Neural crest cell (in vitro differentiated cells): ENCODE data around the gene TDRD12. TPM values are rescaled to one million over a fixed set of nuclear protein-coding genes. Genes with fewer than 3 reads are reported as not detected.
"Not testable (repeated sequence)": the region's sequence is repeated elsewhere in the genome, so short reads cannot be mapped to it uniquely, and the experiment has no call there.

Source experiments
- DNase-seq: peaks from one replicate; pipeline ENCODE4 v3.0.0; 2021; ENCODE audit warnings: low read depth, mixed read lengths, low spot score
- H3K27ac Mint-ChIP-seq: one replicate; pipeline ENCODE4 v1.8.0; 2021; ENCODE audit warnings: mild to moderate bottlenecking, mixed read lengths; ENCODE audit not compliant: unreplicated experiment
- H3K27me3 Mint-ChIP-seq: 2 replicates; pipeline ENCODE4 v1.8.0; 2021; ENCODE audit warnings: low read depth, mild to moderate bottlenecking, mixed read lengths
- H3K36me3 Mint-ChIP-seq: 2 replicates; pipeline ENCODE4 v1.8.0; 2021; ENCODE audit warnings: low read depth, mild to moderate bottlenecking, mixed read lengths
- H3K4me1 Mint-ChIP-seq: 2 replicates; pipeline ENCODE4 v1.8.0; 2021; ENCODE audit warnings: mixed read lengths
- H3K4me3 Mint-ChIP-seq: one replicate; pipeline ENCODE4 v1.8.0; 2021; ENCODE audit warnings: mild to moderate bottlenecking, mixed read lengths
- H3K9me3 Mint-ChIP-seq: 2 replicates; pipeline ENCODE4 v1.8.0; 2021; ENCODE audit warnings: mixed read lengths
- CTCF ChIP-seq: fragments of 200-600 bp; sonication (generic); conservative IDR thresholded peaks from 2 replicates; pipeline ENCODE4 v1.5.0; 2021; ENCODE audit warnings: antibody characterized with exemption, mild to moderate bottlenecking
- total RNA-seq: library from RNA; stranded (reverse); gene quantifications from 2 replicates; pipeline ENCODE4 v1.2.1, GENCODE V29; 2021

Gene TDRD12
- total RNA-seq, 1 donor from 2014 or later = 0.21 TPM

DNA sequence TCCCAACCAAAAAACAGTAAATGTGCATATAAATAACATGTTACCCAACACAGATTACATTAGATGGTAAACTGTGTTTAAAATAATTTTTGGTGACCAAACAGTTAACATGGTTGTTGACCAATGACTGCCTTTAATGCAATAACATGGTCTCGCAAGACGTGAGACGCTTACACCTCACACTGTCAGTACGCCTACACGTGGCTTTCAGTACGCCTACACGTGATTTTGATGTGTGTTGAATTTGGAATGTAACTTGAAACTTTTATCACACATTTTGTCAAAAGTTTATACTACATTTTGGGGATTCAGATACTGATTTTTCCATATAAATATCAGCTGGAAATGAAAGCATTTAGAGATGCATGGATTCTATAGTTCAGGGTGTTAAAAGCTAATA is 118.0 kb downstream of the TDRD12 start:
- no peak for TF ChIP-seq CTCF
- peaks cover 13% of the 10 kb centered on the region for H3K9me3 Mint-ChIP-seq
- no peaks in the 10 kb centered on the region for H3K4me1 Mint-ChIP-seq
- no peak overlapping the region for H3K4me3 Mint-ChIP-seq
- H3K36me3 Mint-ChIP-seq = peaks cover 15% of the 10 kb centered on the region
- no peak overlapping the region for H3K27ac Mint-ChIP-seq
- no peaks in the 10 kb centered on the region for H3K27me3 Mint-ChIP-seq
- DNase-seq = no peak

- no peak overlapping the region for H3K27ac Mint-ChIP-seq
- H3K4me1 Mint-ChIP-seq = no peaks in the 10 kb centered on the region
- H3K36me3 Mint-ChIP-seq = peaks cover 15% of the 10 kb centered on the region
- no peak for TF ChIP-seq CTCF
- no peak for DNase-seq
- H3K4me3 Mint-ChIP-seq = no peak overlapping the region
- peaks cover 13% of the 10 kb centered on the region for H3K9me3 Mint-ChIP-seq
- H3K27me3 Mint-ChIP-seq = no peaks in the 10 kb centered on the region
These were observed 122.5 kb downstream of the TDRD12 start for GRCh38 chr19:32842061-32842460.

GRCh38 chr19:32843716-32844245 is 124.2 kb downstream of the TDRD12 start:
- TF ChIP-seq CTCF = no peak
- H3K36me3 Mint-ChIP-seq = peaks cover 15% of the 10 kb centered on the region
- H3K4me1 Mint-ChIP-seq = no peaks in the 10 kb centered on the region
- no peaks in the 10 kb centered on the region for H3K27me3 Mint-ChIP-seq
- DNase-seq = no peak
- H3K9me3 Mint-ChIP-seq = peaks cover 13% of the 10 kb centered on the region
- no peak overlapping the region for H3K4me3 Mint-ChIP-seq
- H3K27ac Mint-ChIP-seq = no peak overlapping the region

- H3K27me3 Mint-ChIP-seq, DNase-seq, H3K9me3 Mint-ChIP-seq, H3K4me1 Mint-ChIP-seq, H3K36me3 Mint-ChIP-seq, H3K27ac Mint-ChIP-seq, H3K4me3 Mint-ChIP-seq: not testable (repeated sequence)
These were observed 128.5 kb downstream of the TDRD12 start for GRCh38 chr19:32848035-32848434.

DNA sequence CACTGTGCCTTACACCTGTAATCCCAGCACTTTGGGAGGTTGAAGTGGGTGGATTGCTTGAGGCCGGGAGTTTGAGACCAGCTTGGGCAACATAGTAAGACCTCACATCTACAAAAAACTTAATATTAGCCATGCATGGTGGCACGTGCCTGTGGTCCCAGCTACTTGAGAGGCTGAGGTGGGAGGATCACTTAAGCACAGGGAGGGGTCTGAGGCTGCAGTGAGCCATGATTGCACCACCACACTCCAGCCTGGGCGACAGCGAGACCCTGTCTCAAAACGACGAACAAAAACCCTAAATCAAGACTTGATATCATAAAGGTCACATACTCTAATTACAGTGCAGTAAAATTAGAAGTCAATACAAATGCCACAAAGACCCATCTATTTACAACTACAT is 132.6 kb downstream of the TDRD12 start:
- H3K27ac Mint-ChIP-seq = no peak overlapping the region
- H3K4me3 Mint-ChIP-seq = no peak overlapping the region
- H3K27me3 Mint-ChIP-seq = no peaks in the 10 kb centered on the region
- H3K4me1 Mint-ChIP-seq = no peaks in the 10 kb centered on the region
- no peaks in the 10 kb centered on the region for H3K36me3 Mint-ChIP-seq
- no peaks in the 10 kb centered on the region for H3K9me3 Mint-ChIP-seq
- TF ChIP-seq CTCF = no peak
- no peak for DNase-seq

- not testable (repeated sequence) for H3K4me3 Mint-ChIP-seq, H3K27me3 Mint-ChIP-seq, H3K4me1 Mint-ChIP-seq, DNase-seq, H3K36me3 Mint-ChIP-seq, H3K27ac Mint-ChIP-seq, H3K9me3 Mint-ChIP-seq
These were observed 137.3 kb downstream of the TDRD12 start for GRCh38 chr19:32856818-32857217.

DNA sequence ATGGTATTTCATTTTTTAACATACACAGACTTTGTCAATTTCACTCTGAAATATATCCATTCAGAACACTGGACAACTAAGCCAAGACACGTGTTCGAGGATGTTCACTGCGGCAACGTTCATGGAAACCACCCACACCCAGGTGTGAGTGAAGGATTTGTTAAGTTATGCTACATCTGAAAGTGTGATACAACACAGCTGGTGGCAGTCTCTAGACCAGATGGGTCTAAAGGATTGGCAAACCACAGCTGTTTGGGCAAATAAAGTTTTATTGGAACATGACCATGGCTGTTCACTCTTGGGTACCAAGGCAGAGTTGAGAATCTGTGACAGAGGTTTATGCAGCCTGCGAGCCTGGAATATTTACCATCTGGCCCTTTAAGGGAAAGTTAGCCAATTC is 138.0 kb downstream of the TDRD12 start:
- no peak overlapping the region for H3K27ac Mint-ChIP-seq

More for the DNA sequence above, 138.0 kb downstream of the TDRD12 start:
- no peaks in the 10 kb centered on the region for H3K27me3 Mint-ChIP-seq
- TF ChIP-seq CTCF = no peak
- H3K4me1 Mint-ChIP-seq = no peaks in the 10 kb centered on the region
- H3K9me3 Mint-ChIP-seq = no peaks in the 10 kb centered on the region
- no peak for DNase-seq
- H3K4me3 Mint-ChIP-seq = no peak overlapping the region
- no peaks in the 10 kb centered on the region for H3K36me3 Mint-ChIP-seq
